HFF-Myc (cell line): ENCODE data around the gene GUCA2A.

Source experiments
- DNase-seq: peaks from one replicate; pipeline ENCODE4 v3.0.0-alpha.2; 2011; ENCODE audit warnings: low read depth; ENCODE audit errors: extremely low read depth
- H3K4me3 ChIP-seq: replicated peaks from 2 replicates; pipeline ENCODE4 v1.5.1; 2011; ENCODE audit warnings: low read depth, mild to moderate bottlenecking, control low read depth, low read length
- CTCF ChIP-seq: IDR thresholded peaks from 2 replicates; pipeline ENCODE4 v1.5.1; 2012; ENCODE audit warnings: mild to moderate bottlenecking, low read depth, low read length, control low read depth; ENCODE audit errors: missing control alignments

GUCA2A gene

GRCh38 chr1:42153624-42154023 lies 10.9 kb downstream of the GUCA2A start:
- TF ChIP-seq CTCF = no peak
- no peak overlapping the region for H3K4me3 ChIP-seq
- DNase-seq = no peak

GRCh38 chr1:42152907-42153600 lies 11.5 kb downstream of the GUCA2A start, which contains the start of gene GUCA2B:
GUCA2B (plus strand) TSS chr1:42153410; CDS start chr1:42153451, 41 bp downstream.
- TF ChIP-seq CTCF = no peak
- DNase-seq = no peak

GRCh38 chr1:42152119-42152518 lies 12.4 kb downstream of the GUCA2A start:
- DNase-seq = no peak
- H3K4me3 ChIP-seq = no peak overlapping the region
- TF ChIP-seq CTCF = no peak

More at GRCh38 chr1:42152907-42153600, 11.5 kb downstream of the GUCA2A start, which contains the start of gene GUCA2B:
- no peak within 1 kb of the TSS for H3K4me3 ChIP-seq

- TF ChIP-seq CTCF = no peak
- no peak overlapping the region for H3K4me3 ChIP-seq
- DNase-seq = no peak
Observed at GRCh38 chr1:42150651-42151050, 13.9 kb downstream of the GUCA2A start.

GRCh38 chr1:42148166-42148565 lies 16.4 kb downstream of the GUCA2A start:
- no peak for TF ChIP-seq CTCF
- no peak overlapping the region for H3K4me3 ChIP-seq
- no peak for DNase-seq

- peak; percentile 81 for TF ChIP-seq CTCF
- H3K4me3 ChIP-seq = no peak overlapping the region
- no peak for DNase-seq
Observed at GRCh38 chr1:42146626-42147320, 17.8 kb downstream of the GUCA2A start.
